ENCODE measurements around the gene RFTN1.

DNA sequence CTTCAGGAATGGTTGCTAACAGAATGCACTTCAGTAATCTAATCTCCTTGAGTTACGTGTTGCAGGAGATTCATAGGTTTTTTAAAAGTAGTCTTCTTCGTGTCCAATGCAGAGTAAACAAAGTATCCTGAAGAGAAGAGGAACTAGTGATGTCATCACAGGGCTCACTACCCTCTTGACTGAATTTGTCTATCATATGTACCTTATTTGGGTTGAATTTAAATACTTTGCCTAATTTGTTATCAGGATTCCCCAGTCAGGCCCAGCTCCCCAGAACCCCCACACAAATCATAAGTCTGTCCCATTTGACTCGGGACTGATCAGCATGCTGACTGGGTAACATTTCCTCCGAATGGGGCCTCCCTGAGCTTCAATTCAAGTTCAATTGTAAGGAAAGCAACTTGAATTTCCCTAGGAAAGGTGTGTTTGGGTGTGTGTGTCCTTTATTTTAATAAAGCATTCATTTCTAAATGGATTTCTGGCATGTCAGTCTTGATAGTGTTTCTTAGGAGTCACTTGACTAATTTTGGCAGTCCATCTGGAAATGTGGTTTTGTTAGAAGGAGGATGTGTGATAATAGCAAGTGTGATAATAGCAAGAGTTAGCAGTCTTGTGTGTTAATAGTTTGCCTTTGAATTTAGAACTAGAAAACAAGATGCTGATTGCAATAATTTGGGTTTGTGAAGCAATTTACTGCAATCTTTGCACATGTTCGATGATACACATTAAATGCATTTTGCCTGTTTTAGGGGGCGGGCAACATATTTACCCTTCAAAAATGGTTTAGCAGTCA lies 226.6 kb downstream of the RFTN1 start:
- TF ChIP-seq, protein P1, sequence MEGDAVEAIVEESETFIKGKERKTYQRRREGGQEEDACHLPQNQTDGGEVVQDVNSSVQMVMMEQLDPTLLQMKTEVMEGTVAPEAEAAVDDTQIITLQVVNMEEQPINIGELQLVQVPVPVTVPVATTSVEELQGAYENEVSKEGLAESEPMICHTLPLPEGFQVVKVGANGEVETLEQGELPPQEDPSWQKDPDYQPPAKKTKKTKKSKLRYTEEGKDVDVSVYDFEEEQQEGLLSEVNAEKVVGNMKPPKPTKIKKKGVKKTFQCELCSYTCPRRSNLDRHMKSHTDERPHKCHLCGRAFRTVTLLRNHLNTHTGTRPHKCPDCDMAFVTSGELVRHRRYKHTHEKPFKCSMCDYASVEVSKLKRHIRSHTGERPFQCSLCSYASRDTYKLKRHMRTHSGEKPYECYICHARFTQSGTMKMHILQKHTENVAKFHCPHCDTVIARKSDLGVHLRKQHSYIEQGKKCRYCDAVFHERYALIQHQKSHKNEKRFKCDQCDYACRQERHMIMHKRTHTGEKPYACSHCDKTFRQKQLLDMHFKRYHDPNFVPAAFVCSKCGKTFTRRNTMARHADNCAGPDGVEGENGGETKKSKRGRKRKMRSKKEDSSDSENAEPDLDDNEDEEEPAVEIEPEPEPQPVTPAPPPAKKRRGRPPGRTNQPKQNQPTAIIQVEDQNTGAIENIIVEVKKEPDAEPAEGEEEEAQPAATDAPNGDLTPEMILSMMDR (IDR thresholded peaks at IDR 0.05), result no peak
- TF ChIP-seq EZH2 (IDR thresholded peaks at IDR 0.05; ENCODE audit: borderline replicate concordance, insufficient read depth, low read depth, low read length, poor library complexity, severe bottlenecking), result no peak
